ENCODE measurements around the gene PSG7.
"Not testable (repeated sequence)": the region's sequence is repeated elsewhere in the genome, so short reads cannot be mapped to it uniquely, and the experiment has no call there.

PSG7 gene

GRCh38 chr19:42913516-42913915 lies 23.5 kb downstream of the PSG7 start:
- not testable (repeated sequence) for DNase-seq

- DNase-seq, result not testable (repeated sequence)
Observed at GRCh38 chr19:42912941-42913340, 24.1 kb downstream of the PSG7 start.

DNA sequence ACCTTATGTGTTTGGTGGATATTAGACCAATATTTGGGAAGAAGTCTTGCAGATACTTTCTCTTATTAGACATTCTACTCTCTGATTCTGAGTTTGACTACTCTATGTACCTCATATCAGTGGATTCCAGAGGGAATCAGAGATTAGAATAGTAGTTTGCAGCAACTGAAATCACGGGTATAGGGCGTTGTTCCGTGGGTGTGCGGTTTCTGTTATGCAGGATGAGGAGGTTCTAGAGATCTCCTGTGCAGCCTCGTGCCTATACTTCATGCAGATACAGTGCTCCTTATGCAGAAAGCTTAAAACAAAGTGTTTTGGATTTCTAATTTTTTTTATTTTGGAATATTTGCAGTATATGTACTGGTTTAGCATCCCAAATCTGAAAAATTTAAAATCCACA lies 25.3 kb downstream of the PSG7 start:
- not testable (repeated sequence) for DNase-seq

- DNase-seq, result not testable (repeated sequence)
Observed at GRCh38 chr19:42906162-42906561, 30.8 kb downstream of the PSG7 start.

- DNase-seq, result not testable (repeated sequence)
Observed at GRCh38 chr19:42900561-42900960, 36.4 kb downstream of the PSG7 start.

DNA sequence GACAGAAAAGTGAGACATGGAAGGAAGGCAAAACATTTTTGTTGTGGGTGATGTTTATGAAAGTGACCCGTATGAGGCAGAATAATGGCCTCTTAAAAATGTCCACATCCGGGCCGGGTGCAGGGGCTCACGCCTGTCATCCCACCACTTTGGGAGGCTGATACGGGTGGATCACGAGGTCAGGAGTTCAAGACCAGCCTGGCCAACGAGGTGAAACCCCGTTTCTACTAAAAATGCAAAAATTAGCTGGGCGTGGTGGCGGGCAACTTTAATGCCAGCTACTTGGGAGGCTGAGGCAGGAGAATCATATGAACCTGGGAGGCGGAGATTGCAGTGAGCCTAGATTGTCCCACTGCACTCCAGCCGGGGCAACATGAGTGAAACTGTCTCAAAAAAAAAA lies 37.3 kb downstream of the PSG7 start:
- DNase-seq, result not testable (repeated sequence)

DNA sequence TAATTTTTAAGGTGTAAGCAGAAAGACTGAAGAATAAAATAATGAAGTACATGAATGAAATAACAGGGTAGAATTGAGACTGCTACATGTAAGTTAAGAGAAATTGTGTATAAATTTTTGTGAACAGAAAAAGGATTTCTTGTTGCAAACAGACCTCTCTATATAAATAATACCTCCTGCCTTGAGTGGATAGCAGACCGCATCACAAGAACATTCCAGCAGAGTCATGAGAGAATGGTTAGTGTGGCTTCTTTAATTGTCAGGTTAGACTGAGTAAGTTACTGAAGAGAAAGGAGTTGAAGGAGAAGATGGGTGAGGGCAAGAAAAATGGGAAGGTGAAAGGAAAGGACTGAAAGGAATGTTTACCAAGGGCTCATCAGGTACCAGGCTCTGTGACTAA lies 37.9 kb downstream of the PSG7 start:
- DNase-seq, result not testable (repeated sequence)

DNA sequence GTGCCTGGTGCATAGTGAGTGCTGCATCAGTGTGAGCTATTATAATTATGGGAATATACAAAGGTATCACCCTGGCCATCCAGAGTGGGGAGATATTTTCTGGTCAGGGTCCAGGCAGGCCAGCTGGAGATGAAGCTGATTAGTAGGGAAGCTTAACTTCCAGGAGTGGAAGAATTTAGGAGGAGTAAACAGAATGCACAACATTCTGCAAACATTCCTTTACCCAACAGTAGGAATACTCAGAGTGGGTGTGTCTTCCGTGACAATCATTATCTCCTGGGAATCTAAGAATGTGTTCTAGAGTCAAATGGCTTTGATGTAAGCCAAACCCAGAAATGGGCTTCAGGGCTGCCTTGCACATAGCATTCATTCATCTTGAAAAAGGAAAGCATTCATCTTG lies 38.4 kb downstream of the PSG7 start:
- DNase-seq, result not testable (repeated sequence)

- DNase-seq, result not testable (repeated sequence)
Observed at GRCh38 chr19:42897729-42898128, 39.3 kb downstream of the PSG7 start.

- not testable (repeated sequence) for DNase-seq
Observed at GRCh38 chr19:42890446-42890845, 46.6 kb downstream of the PSG7 start.

DNA sequence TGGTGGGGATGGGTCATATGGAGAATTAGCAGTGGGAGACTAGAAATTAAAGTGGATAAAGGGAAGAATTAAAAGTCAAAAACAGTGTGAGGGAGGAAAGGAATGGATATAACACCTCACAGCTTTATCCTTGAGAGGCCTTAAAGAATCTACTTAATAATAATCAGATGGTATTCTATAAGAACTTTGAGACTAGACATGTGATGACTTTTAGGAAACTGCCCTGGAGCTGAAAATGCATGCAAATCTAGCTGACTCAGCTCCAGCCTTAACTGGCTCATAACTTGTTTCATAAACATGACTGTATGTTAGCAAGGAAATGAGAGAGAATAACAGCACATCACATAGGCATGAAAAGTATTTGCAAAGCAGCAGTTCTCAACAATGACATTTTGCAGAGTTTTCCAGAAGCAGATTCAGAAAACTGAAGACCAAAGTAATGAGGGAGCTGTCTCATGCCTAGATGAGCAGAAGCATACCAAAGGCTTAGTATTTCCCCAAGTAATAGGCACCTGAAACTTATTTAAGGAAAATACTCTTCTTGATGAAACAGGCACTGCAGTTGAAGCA lies 49.0 kb downstream of the PSG7 start:
- not testable (repeated sequence) for DNase-seq

- not testable (repeated sequence) for DNase-seq
Observed at GRCh38 chr19:42882730-42883129, 54.3 kb downstream of the PSG7 start.

GRCh38 chr19:42882010-42882409 lies 55.0 kb downstream of the PSG7 start:
- not testable (repeated sequence) for DNase-seq

DNA sequence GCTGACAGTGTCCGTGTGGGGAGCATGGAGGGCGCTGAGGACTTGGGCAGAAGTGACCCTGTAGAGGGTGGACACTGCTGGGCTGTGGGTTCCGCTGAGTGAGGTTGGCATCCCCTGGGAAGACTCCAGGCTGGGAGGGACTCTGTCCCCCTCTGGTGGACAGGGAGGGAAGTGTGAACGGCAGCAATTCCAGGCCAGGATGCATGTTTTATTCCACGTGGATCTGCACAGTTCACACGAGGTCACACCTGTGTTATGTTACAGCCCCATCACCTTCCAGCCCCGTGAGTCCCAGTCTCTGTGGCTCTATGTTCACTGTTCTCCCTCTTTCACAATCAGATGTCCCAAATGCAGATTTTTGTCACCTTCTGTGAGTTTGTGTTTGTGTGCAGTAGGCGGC lies 55.7 kb downstream of the PSG7 start:
- not testable (repeated sequence) for DNase-seq

GRCh38 chr19:42880621-42881020 lies 56.4 kb downstream of the PSG7 start:
- DNase-seq, result not testable (repeated sequence)

DNA sequence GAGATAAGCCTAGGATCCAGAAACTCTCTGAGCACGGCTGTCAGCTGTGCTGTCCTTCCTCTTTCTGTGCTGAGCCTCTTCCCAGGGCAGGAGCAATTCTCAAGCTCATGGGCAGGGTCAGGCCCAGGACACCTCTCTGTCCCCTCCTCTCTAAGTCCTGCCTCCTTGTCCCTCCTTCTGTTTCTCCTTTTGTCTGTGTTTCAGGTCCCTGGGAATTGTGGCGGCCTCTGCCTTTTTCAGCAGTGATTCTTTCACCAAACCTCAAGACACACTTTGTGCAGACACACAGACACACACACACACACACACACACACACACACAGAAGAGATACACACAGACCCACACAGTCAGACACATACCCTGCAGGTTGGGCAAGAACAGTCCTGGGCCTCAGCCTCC lies 57.4 kb downstream of the PSG7 start, which contains the start of gene PSG1:
TSS of gene PSG1 (minus strand) at position 101 of the 400 bp plus-strand sequence. CDS start 132 bp downstream, outside the sequence.
- no peak for DNase-seq

GRCh38 chr19:42876596-42876995 lies 60.4 kb downstream of the PSG7 start:
- DNase-seq, result not testable (repeated sequence)

GRCh38 chr19:42875881-42876280 lies 61.1 kb downstream of the PSG7 start:
- DNase-seq, result not testable (repeated sequence)

GRCh38 chr19:42874901-42875813 lies 61.9 kb downstream of the PSG7 start:
- not testable (repeated sequence) for DNase-seq

- DNase-seq, result not testable (repeated sequence)
Observed at GRCh38 chr19:42874136-42874535, 62.9 kb downstream of the PSG7 start.

Measured in inflammatory macrophage treated with lipopolysaccharide for 4 hours (primary cell).